T-cell (primary cell): ENCODE measurements around the gene PRR23E. TPM values are rescaled to one million over a fixed set of nuclear protein-coding genes. Genes with fewer than 3 reads are reported as not detected.

Experiments used
- ATAC-seq, 4 experiments: fragments of 200-7000 bp in 3 of 4; fragments of 150-1000 bp in 1 of 4; cut with Tn5 transposase; replicated peaks in 1 of 4; 1 replicate in 3 of 4; 2 replicates in 1 of 4; pipeline ENCODE4 v1.10.0; 2021; ENCODE audit warnings: moderate library complexity in 3 of 4, mild to moderate bottlenecking in 2 of 4, moderate number of reproducible peaks in 1 of 4
- CTCF ChIA-PET, 2 donors: fragments of 300-600 bp; sonication (Branson Sonifier 250); formaldehyde crosslinking; loops; one replicate each; lab custom pipeline; 2022; ENCODE audit warnings: antibody characterized with exemption in 2 of 2; lab: Charles Lee
- POLR2A ChIA-PET, 2 donors: fragments of 300-600 bp; sonication (Branson Sonifier 250); formaldehyde crosslinking; loops; one replicate each; lab custom pipeline; 2022; ENCODE audit warnings: antibody characterized with exemption in 2 of 2; lab: Charles Lee
- DNase-seq, 35 experiments: peaks; one replicate each; pipeline versions ENCODE4 v3.0.0 to v3.0.0-alpha.2; 2013 to 2023
- H3K27ac ChIP-seq: one replicate; pipeline ENCODE4 v1.5.1; 2013; ENCODE audit warnings: low read length
- H3K27me3 ChIP-seq, 2 experiments: replicated peaks in 1 of 2; 1 replicate in 1 of 2; 2 replicates in 1 of 2; pipeline versions ENCODE4 v1.6.1 to v1.7.0; 2013; ENCODE audit warnings: low read length in 1 of 2, mixed read lengths in 1 of 2; ENCODE audit not compliant: control insufficient read depth in 2 of 2, insufficient read depth in 2 of 2; ENCODE audit errors: extremely low read depth in 1 of 2
- H3K36me3 ChIP-seq, 2 donors: 1 replicate in 1 of 2; 2 replicates in 1 of 2; pipeline versions ENCODE4 v1.6.1 to v1.7.0; 2013; ENCODE audit warnings: low read length in 1 of 2; ENCODE audit not compliant: control insufficient read depth in 2 of 2, insufficient read depth in 1 of 2; ENCODE audit errors: extremely low read depth in 1 of 2
- H3K4me1 ChIP-seq, 2 experiments: 1 replicate in 1 of 2; 2 replicates in 1 of 2; pipeline versions ENCODE4 v1.6.1 to v1.7.0; 2013; ENCODE audit warnings: low read length in 2 of 2, mixed read lengths in 1 of 2; ENCODE audit not compliant: insufficient read depth in 2 of 2, control insufficient read depth in 1 of 2; ENCODE audit errors: extremely low read depth in 1 of 2
- H3K4me3 ChIP-seq, 2 donors: 1 replicate in 1 of 2; 2 replicates in 1 of 2; pipeline versions ENCODE4 v1.5.1 to v1.7.0; 2013; ENCODE audit warnings: mild to moderate bottlenecking in 2 of 2, low read length in 1 of 2, moderate library complexity in 1 of 2; ENCODE audit not compliant: control insufficient read depth in 1 of 2; ENCODE audit errors: extremely low read depth in 1 of 2
- H3K9me3 ChIP-seq: 2 replicates; pipeline ENCODE4 v1.7.0; 2013
- H3K27ac Mint-ChIP-seq, 2 donors: one replicate each; pipeline ENCODE4 v1.8.0; 2020 to 2021; ENCODE audit warnings: mild to moderate bottlenecking in 2 of 2, mixed read lengths in 2 of 2
- H3K27me3 Mint-ChIP-seq, 2 donors: one replicate each; pipeline ENCODE4 v1.8.0; 2021 to 2022; ENCODE audit warnings: mixed read lengths in 2 of 2
- H3K36me3 Mint-ChIP-seq: one replicate; pipeline ENCODE4 v1.8.0; 2021; ENCODE audit warnings: mixed read lengths
- H3K4me1 Mint-ChIP-seq, 3 donors: one replicate each; pipeline ENCODE4 v1.8.0; 2020 to 2022; ENCODE audit warnings: mixed read lengths in 3 of 3, mild to moderate bottlenecking in 1 of 3
- H3K4me3 Mint-ChIP-seq, 3 donors: one replicate each; pipeline ENCODE4 v1.8.0; 2020 to 2022; ENCODE audit warnings: mild to moderate bottlenecking in 3 of 3, mixed read lengths in 3 of 3, moderate library complexity in 3 of 3
- H3K9me3 Mint-ChIP-seq, 3 donors: one replicate each; pipeline ENCODE4 v1.8.0; 2020 to 2022; ENCODE audit warnings: mixed read lengths in 3 of 3
- WGBS: methylation state at CpG from one replicate; pipeline ENCODE4 v1.1.5; 2013; ENCODE audit warnings: missing lambda C conversion rate; ENCODE audit not compliant: insufficient coverage; 5-methylcytosine and 5-hydroxymethylcytosine counted together
- total RNA-seq, 35 experiments: library from RNA in 6 of 35; stranded (reverse) in 6 of 35; fragments of 120-200 nt in 1 of 35; gene quantifications; one replicate each; pipeline versions ENCODE4 v1.2.1 to v1.2.4 and lab custom pipeline; 2013 to 2026

The PRR23E gene
- total RNA-seq, 5 donors from 2014 or later (not counting 1 experiment from before 2014, with no cell fraction given): not detected

DNA sequence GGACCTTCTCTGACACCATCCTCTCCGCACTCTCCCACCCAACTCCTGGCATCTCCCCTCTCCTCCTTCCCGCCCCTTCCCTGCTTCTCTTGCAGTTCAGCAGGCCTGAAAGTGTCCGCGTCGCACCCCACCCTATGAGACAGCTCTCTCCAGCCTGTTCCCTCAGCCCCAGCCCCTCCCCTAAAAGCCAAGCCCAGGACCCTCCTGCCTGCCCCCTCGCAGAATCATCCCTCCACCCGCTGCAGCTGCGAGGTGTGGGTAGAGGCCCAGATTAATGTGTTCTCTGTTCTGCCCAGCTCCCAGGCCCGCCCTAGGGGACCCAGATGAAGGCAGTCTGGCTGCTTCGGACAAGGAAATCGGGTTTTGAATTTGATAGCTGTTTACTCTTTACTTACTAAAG lies 410 bp downstream of the PRR23E start:
- Histone ChIP-seq H3K36me3 (no peaks in the 10 kb centered on the region), H3K4me3 (no peak overlapping the region), H3K9me3 (no peaks in the 10 kb centered on the region), H3K4me1 (no peaks in the 10 kb centered on the region), H3K27me3 (peaks cover 0 to 22% of the 10 kb centered on the region in 2 experiments), H3K27ac (no peak overlapping the region)
- Mint-ChIP-seq H3K4me3 (no peak overlapping the region), H3K27ac (no peak overlapping the region), H3K9me3 (peaks cover 3 to 11% (median 10%) of the 10 kb centered on the region in 3 donors), H3K4me1 (no peaks in the 10 kb centered on the region), H3K27me3 (peaks cover 16 to 20% of the 10 kb centered on the region in 2 donors), H3K36me3 (no peaks in the 10 kb centered on the region)
- no peak for DNase-seq
- POLR2A ChIA-PET: no interaction called here
- no CpG with 5 or more reads among the region's 11 CpGs for WGBS
- ATAC-seq: no peak
- CTCF ChIA-PET: no interaction called here

- peaks cover 3 to 9% (median 7%) of the 10 kb centered on the region in 3 donors for H3K9me3 Mint-ChIP-seq
- no peaks in the 10 kb centered on the region for H3K4me1 Mint-ChIP-seq
- Histone ChIP-seq H3K4me3 (no peak overlapping the region), H3K36me3 (no peaks in the 10 kb centered on the region), H3K9me3 (no peaks in the 10 kb centered on the region), H3K4me1 (no peaks in the 10 kb centered on the region), H3K27ac (no peak overlapping the region), H3K27me3 (peaks cover 0 to 22% of the 10 kb centered on the region in 2 experiments)
- POLR2A ChIA-PET: no interaction called here
- CTCF ChIA-PET: no interaction called here
- no peak overlapping the region for H3K27ac Mint-ChIP-seq
- WGBS: 11% methylated on average over 2 of the region's 3 CpGs
- peaks cover 16 to 20% of the 10 kb centered on the region in 2 donors for H3K27me3 Mint-ChIP-seq
- no peak overlapping the region for H3K4me3 Mint-ChIP-seq
- no peaks in the 10 kb centered on the region for H3K36me3 Mint-ChIP-seq
- DNase-seq (no peak), ATAC-seq (no peak)
These were observed 844 bp downstream of the PRR23E start for GRCh38 chr3:127193775-127194174.

DNA sequence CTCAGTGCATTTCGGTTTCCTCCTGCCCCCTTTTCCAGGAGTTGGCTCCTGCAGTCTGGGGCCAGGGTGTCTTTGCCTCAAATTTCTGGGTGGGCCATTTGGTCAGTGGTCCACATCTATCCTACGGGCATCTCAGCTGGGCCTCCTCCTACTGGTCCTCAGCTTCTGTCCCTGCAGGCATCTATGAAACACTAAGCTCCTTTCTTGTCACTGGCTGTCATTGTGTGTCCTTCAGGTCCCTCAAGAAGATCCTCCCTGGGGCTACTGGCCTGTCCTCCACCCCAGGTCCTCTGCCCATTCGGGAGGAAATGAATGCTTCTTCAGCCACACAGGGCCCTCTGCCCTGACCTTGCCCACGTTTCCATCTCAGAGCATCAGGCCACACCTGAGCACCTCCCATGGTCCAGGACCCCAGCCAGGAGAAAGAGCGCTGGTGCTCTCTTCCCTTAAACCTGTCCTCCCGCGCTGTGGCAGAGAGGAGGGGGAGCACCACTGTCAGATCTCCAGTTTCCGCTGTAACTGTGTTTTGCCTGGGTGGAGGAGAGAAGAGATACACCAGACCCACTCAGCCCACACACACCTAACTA lies 1.8 kb downstream of the PRR23E start:
- no peaks in the 10 kb centered on the region for H3K36me3 Mint-ChIP-seq
- no peak for DNase-seq
- H3K27me3 Mint-ChIP-seq: peaks cover 16 to 20% of the 10 kb centered on the region in 2 donors
- ChIA-PET POLR2A (no interaction called here), CTCF (no interaction called here)
- Histone ChIP-seq H3K36me3 (no peaks in the 10 kb centered on the region), H3K4me1 (no peaks in the 10 kb centered on the region), H3K4me3 (no peak overlapping the region), H3K27me3 (peaks cover 0 to 22% of the 10 kb centered on the region in 2 experiments), H3K9me3 (no peaks in the 10 kb centered on the region), H3K27ac (no peak overlapping the region)
- H3K9me3 Mint-ChIP-seq: peaks cover 3 to 6% (median 4%) of the 10 kb centered on the region in 3 donors
- 55% methylated on average over 3 of the region's 8 CpGs for WGBS
- no peak overlapping the region for H3K27ac Mint-ChIP-seq
- H3K4me3 Mint-ChIP-seq: no peak overlapping the region
- ATAC-seq: no peak
- H3K4me1 Mint-ChIP-seq: no peaks in the 10 kb centered on the region

- H3K4me3 ChIP-seq: no peak overlapping the region
- H3K27me3 Mint-ChIP-seq: peaks cover 16 to 20% of the 10 kb centered on the region in 2 donors
- no peaks in the 10 kb centered on the region for H3K4me1 ChIP-seq
- no peaks in the 10 kb centered on the region for H3K36me3 ChIP-seq
- ATAC-seq: no peak
- CTCF ChIA-PET: no interaction called here
- H3K36me3 Mint-ChIP-seq: no peaks in the 10 kb centered on the region
- H3K9me3 Mint-ChIP-seq: peaks cover 3 to 6% (median 4%) of the 10 kb centered on the region in 3 donors
- H3K9me3 ChIP-seq: no peaks in the 10 kb centered on the region
- H3K27ac Mint-ChIP-seq: no peak overlapping the region
- H3K27ac ChIP-seq: no peak overlapping the region
- no peak overlapping the region for H3K4me3 Mint-ChIP-seq
- H3K4me1 Mint-ChIP-seq: no peaks in the 10 kb centered on the region
- WGBS: 93% methylated on average over 4 of the region's 6 CpGs
- peaks cover 0 to 22% of the 10 kb centered on the region in 2 experiments for H3K27me3 ChIP-seq
- POLR2A ChIA-PET: no interaction called here
- DNase-seq: no peak
These were observed 2.5 kb downstream of the PRR23E start for GRCh38 chr3:127195417-127195816.

- ChIA-PET CTCF (no interaction called here), POLR2A (no interaction called here)
- Mint-ChIP-seq H3K4me3 (no peak overlapping the region), H3K36me3 (no peaks in the 10 kb centered on the region), H3K27ac (no peak overlapping the region), H3K9me3 (peaks cover 3 to 6% (median 4%) of the 10 kb centered on the region in 3 donors), H3K27me3 (peaks cover 16 to 21% of the 10 kb centered on the region in 2 donors), H3K4me1 (no peaks in the 10 kb centered on the region)
- H3K27me3 ChIP-seq: peaks cover 0 to 22% of the 10 kb centered on the region in 2 experiments
- no peak overlapping the region for H3K27ac ChIP-seq
- ATAC-seq (no peak), DNase-seq (no peak)
- H3K9me3 ChIP-seq: no peaks in the 10 kb centered on the region
- 17% methylated on average over 1 of the region's 2 CpGs for WGBS
- no peak overlapping the region for H3K4me3 ChIP-seq
- no peaks in the 10 kb centered on the region for H3K36me3 ChIP-seq
- H3K4me1 ChIP-seq: no peaks in the 10 kb centered on the region
These were observed 3.1 kb downstream of the PRR23E start for GRCh38 chr3:127196002-127196401.

DNA sequence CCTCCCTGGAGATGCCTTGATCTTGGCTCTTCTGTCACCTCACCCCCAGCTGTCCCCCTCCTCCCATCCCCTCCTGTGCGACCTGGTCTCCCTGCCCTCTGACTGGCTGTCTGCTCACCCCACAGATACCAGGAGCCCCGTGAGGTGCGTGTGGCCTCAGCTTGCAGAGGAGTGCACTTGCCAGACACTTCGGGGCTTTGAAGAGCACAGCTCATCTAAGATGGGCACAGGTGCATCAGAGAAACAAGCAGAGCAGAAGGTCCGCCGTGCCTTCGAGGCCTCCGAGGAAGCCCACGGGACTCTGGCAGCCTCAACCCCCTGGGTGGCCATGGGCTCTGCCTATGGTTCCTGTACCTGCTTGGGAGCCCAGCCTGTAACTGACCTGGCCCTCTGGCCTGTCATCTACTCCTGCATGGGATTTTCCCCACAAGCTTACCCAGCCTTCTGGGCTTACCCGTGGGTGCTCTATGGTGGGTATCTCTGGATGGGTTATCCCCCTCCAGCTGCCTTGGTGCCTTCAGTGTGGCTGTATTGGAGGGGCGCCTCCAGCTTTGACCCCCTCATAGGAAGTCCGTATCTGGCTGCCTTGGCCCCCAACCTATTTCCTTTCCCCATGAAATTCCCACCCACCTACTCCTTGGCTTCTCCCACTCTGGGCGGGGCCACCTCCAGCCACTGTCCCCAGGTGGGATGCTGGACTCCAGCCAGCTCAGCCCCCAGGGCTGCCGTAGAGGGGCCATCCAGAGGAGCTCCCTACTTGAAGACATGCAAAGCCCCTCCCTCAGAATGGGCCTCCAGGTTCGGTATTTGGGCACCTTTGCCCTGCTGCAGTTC lies 3.8 kb downstream of the PRR23E start:
- no peaks in the 10 kb centered on the region for H3K36me3 Mint-ChIP-seq
- no peak overlapping the region for H3K4me3 Mint-ChIP-seq
- H3K4me1 Mint-ChIP-seq: no peaks in the 10 kb centered on the region
- DNase-seq: no peak
- POLR2A ChIA-PET: no interaction called here
- H3K36me3 ChIP-seq: no peaks in the 10 kb centered on the region
- WGBS: 75% methylated on average over 13 of the region's 15 CpGs
- peaks cover 0 to 22% of the 10 kb centered on the region in 2 experiments for H3K27me3 ChIP-seq
- H3K9me3 Mint-ChIP-seq: peaks cover 3 to 6% (median 3%) of the 10 kb centered on the region in 3 donors
- H3K4me3 ChIP-seq: no peak overlapping the region
- no peaks in the 10 kb centered on the region for H3K4me1 ChIP-seq
- no peaks in the 10 kb centered on the region for H3K9me3 ChIP-seq
- no peak for ATAC-seq
- no peak overlapping the region for H3K27ac ChIP-seq
- CTCF ChIA-PET: no interaction called here
- no peak overlapping the region for H3K27ac Mint-ChIP-seq
- peaks cover 16 to 21% of the 10 kb centered on the region in 2 donors for H3K27me3 Mint-ChIP-seq
